ENCODE measurements around the gene ANTXR2.

ANTXR2 gene

GRCh38 chr4:79857811-79858210 is 215.2 kb downstream of the ANTXR2 start:
- no peak for DNase-seq

- DNase-seq: no peak
These were observed 216.8 kb downstream of the ANTXR2 start for GRCh38 chr4:79856196-79856595.

DNA sequence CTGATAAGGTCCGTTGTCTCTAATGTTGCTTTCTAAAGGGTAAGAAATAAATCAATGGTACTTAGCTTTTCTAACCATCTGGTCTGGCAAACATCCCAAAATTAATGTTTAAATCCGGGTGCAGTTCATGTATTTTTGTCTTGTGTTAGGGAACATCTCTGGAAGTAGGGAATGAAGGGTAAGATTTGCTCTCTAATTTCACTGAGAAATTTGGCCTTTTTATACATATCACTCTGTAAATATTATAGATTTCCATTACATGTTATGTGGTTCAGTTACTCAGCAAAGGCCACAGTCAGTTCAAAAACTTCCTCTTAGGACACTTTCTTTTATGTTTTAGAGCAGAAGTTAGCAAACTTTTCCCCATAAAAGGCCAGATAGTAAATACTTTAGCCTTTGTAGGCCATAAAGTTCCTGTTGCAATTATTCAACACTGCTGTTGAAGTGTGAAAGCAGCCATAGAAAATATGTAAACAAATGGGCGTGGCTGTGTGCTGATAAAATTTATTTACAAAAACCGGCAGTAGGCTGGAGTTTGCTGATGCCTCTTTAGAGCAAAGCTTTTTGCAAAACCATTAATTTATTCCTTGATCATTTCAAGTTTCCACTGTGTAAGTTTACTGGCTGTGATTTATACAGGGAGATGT is 218.1 kb downstream of the ANTXR2 start:
- DNase-seq: no peak

DNA sequence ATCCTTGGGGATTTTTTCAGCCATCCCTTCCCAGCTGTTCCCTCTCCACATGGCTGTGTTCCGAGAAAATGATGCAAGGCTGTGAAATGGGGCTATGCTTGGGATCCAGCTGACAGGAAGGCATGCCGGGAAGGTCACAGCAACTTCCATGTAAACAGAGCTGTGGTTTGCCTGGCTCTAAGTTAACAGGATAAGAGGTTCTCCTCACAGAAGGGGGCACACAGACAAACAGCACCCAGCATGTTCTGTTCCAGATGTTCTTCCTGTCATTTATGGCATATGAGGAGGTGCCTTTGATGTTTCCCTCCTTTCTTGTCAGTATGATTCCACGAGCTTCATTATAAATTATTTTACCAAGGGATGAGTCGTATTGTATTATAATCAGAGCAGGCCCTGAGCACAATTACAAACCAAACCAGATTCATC is 220.7 kb downstream of the ANTXR2 start:
- DNase-seq: no peak

GRCh38 chr4:79851625-79852304 is 221.3 kb downstream of the ANTXR2 start:
- DNase-seq: no peak
